Measurements from ENCODE around the gene OR5K1.

- TF ChIP-seq CTCF (IDR thresholded peaks at IDR 0.05) (no peak), POLR2A (IDR thresholded peaks at IDR 0.05; ENCODE audit: low read depth) (no peak), EP300 (IDR thresholded peaks at IDR 0.05) (no peak)
These were observed 30.4 kb upstream of the OR5K1 start for GRCh38 chr3:98432575-98432974.
